Astrocyte (in vitro differentiated cells and primary cell): ENCODE measurements around the gene UBL4A. TPM values are rescaled to one million over a fixed set of nuclear protein-coding genes. Genes with fewer than 3 reads are reported as not detected.

Source experiments
- DNase-seq: peaks from one replicate; pipeline ENCODE4 v3.0.0-alpha.2; 2010; ENCODE audit warnings: low read depth
- FAIRE-seq: peaks from 2 replicates; lab custom pipeline; 2011; peaks lifted over from hg19 to GRCh38; lab: Jason Lieb, UNC
- H2AFZ ChIP-seq: 2 replicates; pipeline ENCODE4 v1.6.0; 2012; ENCODE audit warnings: low read depth, low read length, inconsistent platforms
- H3K27ac ChIP-seq: 2 replicates; pipeline ENCODE4 v1.5.1; 2011; ENCODE audit warnings: low read depth, low read length, inconsistent platforms
- H3K27me3 ChIP-seq: 2 replicates; pipeline ENCODE4 v1.6.0; 2011; ENCODE audit warnings: low read length, inconsistent platforms; ENCODE audit not compliant: insufficient read depth
- H3K36me3 ChIP-seq: 2 replicates; pipeline ENCODE4 v1.5.1; 2011; ENCODE audit warnings: low read length, inconsistent platforms; ENCODE audit not compliant: insufficient read depth
- H3K4me1 ChIP-seq: 2 replicates; pipeline ENCODE4 v1.5.1; 2011; ENCODE audit warnings: low read length, inconsistent platforms; ENCODE audit not compliant: insufficient read depth
- H3K4me2 ChIP-seq: 2 replicates; pipeline ENCODE4 v1.6.0; 2012; ENCODE audit warnings: low read length, inconsistent platforms
- H3K4me3 ChIP-seq: 2 replicates; pipeline ENCODE4 v1.5.1; 2011; ENCODE audit warnings: low read depth, mild to moderate bottlenecking, low read length, inconsistent platforms; ENCODE audit not compliant: insufficient read depth
- H3K79me2 ChIP-seq: 2 replicates; pipeline ENCODE4 v1.6.0; 2012; ENCODE audit warnings: mild to moderate bottlenecking, low read length, inconsistent platforms; ENCODE audit not compliant: insufficient read depth
- H3K9ac ChIP-seq: 2 replicates; pipeline ENCODE4 v1.6.0; 2012; ENCODE audit warnings: mild to moderate bottlenecking, low read length, inconsistent platforms
- H3K9me3 ChIP-seq: 2 replicates; pipeline ENCODE4 v1.5.1; 2012; ENCODE audit warnings: low read depth, mild to moderate bottlenecking, low read length, inconsistent platforms; ENCODE audit not compliant: insufficient read depth
- H4K20me1 ChIP-seq: 2 replicates; pipeline ENCODE4 v1.6.0; 2012; ENCODE audit warnings: low read length, inconsistent platforms; ENCODE audit not compliant: insufficient read depth
- H3K27ac Mint-ChIP-seq: one replicate; pipeline ENCODE4 v1.8.0; 2021; ENCODE audit warnings: mild to moderate bottlenecking, mixed read lengths; ENCODE audit not compliant: unreplicated experiment
- H3K27me3 Mint-ChIP-seq: one replicate; pipeline ENCODE4 v1.8.0; 2021; ENCODE audit warnings: low read depth, mixed read lengths; ENCODE audit not compliant: unreplicated experiment
- H3K36me3 Mint-ChIP-seq: one replicate; pipeline ENCODE4 v1.8.0; 2021; ENCODE audit warnings: low read depth, mixed read lengths; ENCODE audit not compliant: unreplicated experiment
- H3K4me1 Mint-ChIP-seq: one replicate; pipeline ENCODE4 v1.8.0; 2021; ENCODE audit warnings: low read depth, mixed read lengths; ENCODE audit not compliant: unreplicated experiment
- H3K4me3 Mint-ChIP-seq: one replicate; pipeline ENCODE4 v1.8.0; 2021; ENCODE audit warnings: mild to moderate bottlenecking, moderate library complexity, mixed read lengths; ENCODE audit not compliant: unreplicated experiment
- H3K9me3 Mint-ChIP-seq: one replicate; pipeline ENCODE4 v1.8.0; 2021; ENCODE audit warnings: mild to moderate bottlenecking, mixed read lengths; ENCODE audit not compliant: unreplicated experiment
- EZH2 ChIP-seq: IDR thresholded peaks from 2 replicates; pipeline ENCODE4 v1.6.1; 2012; ENCODE audit warnings: mild to moderate bottlenecking, low read length, inconsistent platforms; ENCODE audit not compliant: insufficient read depth
- total RNA-seq: library from RNA; stranded (reverse); gene quantifications from 2 replicates; pipeline ENCODE4 v1.2.1, GENCODE V29; 2021
- TF ChIP-seq, protein P1 (sequence below): IDR thresholded peaks from 2 replicates; pipeline ENCODE4 v1.5.1; 2011; ENCODE audit warnings: low read depth, mild to moderate bottlenecking, inconsistent platforms, low read length, moderate library complexity; ENCODE audit not compliant: insufficient read depth

UBL4A gene
- total RNA-seq, 1 donor from 2014 or later, result 25.8 TPM

- Mint-ChIP-seq H3K9me3 (no peaks in the 10 kb centered on the region), H3K4me1 (peaks cover 10% of the 10 kb centered on the region), H3K27me3 (no peaks in the 10 kb centered on the region), H3K36me3 (peaks cover 6% of the 10 kb centered on the region), H3K4me3 (no peak overlapping the region), H3K27ac (no peak overlapping the region)
- no peaks in the 10 kb centered on the region for H3K36me3 ChIP-seq
- H3K4me1 ChIP-seq, result peaks cover 7% of the 10 kb centered on the region
- H3K4me3 ChIP-seq, result no peak overlapping the region
- no peak overlapping the region for H3K27ac ChIP-seq
- no peak overlapping the region for H3K4me2 ChIP-seq
- FAIRE-seq (no peak), DNase-seq (no peak)
- H3K9ac ChIP-seq, result no peak overlapping the region
- TF ChIP-seq EZH2, result no peak
- TF ChIP-seq, protein P1, sequence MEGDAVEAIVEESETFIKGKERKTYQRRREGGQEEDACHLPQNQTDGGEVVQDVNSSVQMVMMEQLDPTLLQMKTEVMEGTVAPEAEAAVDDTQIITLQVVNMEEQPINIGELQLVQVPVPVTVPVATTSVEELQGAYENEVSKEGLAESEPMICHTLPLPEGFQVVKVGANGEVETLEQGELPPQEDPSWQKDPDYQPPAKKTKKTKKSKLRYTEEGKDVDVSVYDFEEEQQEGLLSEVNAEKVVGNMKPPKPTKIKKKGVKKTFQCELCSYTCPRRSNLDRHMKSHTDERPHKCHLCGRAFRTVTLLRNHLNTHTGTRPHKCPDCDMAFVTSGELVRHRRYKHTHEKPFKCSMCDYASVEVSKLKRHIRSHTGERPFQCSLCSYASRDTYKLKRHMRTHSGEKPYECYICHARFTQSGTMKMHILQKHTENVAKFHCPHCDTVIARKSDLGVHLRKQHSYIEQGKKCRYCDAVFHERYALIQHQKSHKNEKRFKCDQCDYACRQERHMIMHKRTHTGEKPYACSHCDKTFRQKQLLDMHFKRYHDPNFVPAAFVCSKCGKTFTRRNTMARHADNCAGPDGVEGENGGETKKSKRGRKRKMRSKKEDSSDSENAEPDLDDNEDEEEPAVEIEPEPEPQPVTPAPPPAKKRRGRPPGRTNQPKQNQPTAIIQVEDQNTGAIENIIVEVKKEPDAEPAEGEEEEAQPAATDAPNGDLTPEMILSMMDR, result no peak
- H3K9me3 ChIP-seq, result no peaks in the 10 kb centered on the region
- no peak overlapping the region for H2AFZ ChIP-seq
- H3K27me3 ChIP-seq, result no peaks in the 10 kb centered on the region
- H3K79me2 ChIP-seq, result no peaks in the 10 kb centered on the region
- H4K20me1 ChIP-seq, result no peaks in the 10 kb centered on the region
Observed at GRCh38 chrX:154509455-154509854, 23.0 kb upstream of the UBL4A start.

GRCh38 chrX:154508384-154508745 lies 21.9 kb upstream of the UBL4A start:
- Histone ChIP-seq H4K20me1 (no peaks in the 10 kb centered on the region), H3K4me2 (no peak overlapping the region), H3K4me3 (no peak overlapping the region), H3K27ac (no peak overlapping the region), H2AFZ (no peak overlapping the region), H3K27me3 (no peaks in the 10 kb centered on the region), H3K9me3 (no peaks in the 10 kb centered on the region), H3K9ac (no peak overlapping the region), H3K36me3 (no peaks in the 10 kb centered on the region), H3K4me1 (peaks cover 7% of the 10 kb centered on the region), H3K79me2 (no peaks in the 10 kb centered on the region)
- no peak for DNase-seq
- TF ChIP-seq EZH2, result no peak
- TF ChIP-seq, protein P1, result no peak
- no peak for FAIRE-seq
- Mint-ChIP-seq H3K4me3 (no peak overlapping the region), H3K27me3 (no peaks in the 10 kb centered on the region), H3K4me1 (peaks cover 10% of the 10 kb centered on the region), H3K27ac (no peak overlapping the region), H3K9me3 (no peaks in the 10 kb centered on the region), H3K36me3 (peaks cover 4% of the 10 kb centered on the region)

DNA sequence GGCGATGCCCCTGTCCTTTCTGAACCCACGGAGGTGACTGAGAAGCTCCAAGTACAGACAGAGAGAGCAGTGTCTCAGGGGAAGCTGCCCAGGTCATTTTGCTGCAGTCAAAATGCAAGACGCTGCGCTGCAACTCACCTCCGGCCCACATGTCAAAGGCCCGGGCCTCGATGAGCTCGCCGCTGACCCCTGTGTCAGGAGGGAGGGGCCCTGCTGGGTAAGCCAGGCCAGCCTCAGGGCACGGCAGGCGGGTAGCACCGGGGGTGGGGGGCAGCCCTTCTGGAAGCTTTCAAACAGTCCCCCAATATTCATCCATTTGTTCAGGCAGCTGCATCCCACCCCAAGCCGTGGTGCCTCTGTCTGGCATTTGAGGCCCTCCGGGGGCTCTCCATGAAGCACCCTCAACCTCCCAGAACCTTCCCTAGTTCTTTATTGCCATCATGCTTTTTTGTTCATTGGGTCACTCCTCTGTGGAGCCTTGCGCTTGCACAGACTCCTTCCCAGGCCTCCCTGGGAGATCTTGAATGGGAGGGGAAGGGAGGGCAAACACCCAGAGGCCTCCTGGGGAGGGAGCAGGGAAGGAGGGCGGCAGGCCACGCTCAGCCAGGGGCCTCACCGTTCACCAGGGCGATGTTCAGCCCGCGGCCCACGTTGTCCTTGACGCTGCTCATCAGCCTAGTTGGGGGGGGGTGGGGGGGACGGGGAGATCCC lies 21.4 kb upstream of the UBL4A start:
- Mint-ChIP-seq H3K4me3 (no peak overlapping the region), H3K27ac (no peak overlapping the region), H3K36me3 (peaks cover 4% of the 10 kb centered on the region), H3K9me3 (no peaks in the 10 kb centered on the region), H3K27me3 (no peaks in the 10 kb centered on the region), H3K4me1 (peaks cover 10% of the 10 kb centered on the region)
- no peak for TF ChIP-seq EZH2
- TF ChIP-seq, protein P1, result no peak
- Histone ChIP-seq H3K4me1 (peaks cover 7% of the 10 kb centered on the region), H3K9ac (no peak overlapping the region), H3K79me2 (no peaks in the 10 kb centered on the region), H3K9me3 (no peaks in the 10 kb centered on the region), H3K4me3 (no peak overlapping the region), H3K36me3 (no peaks in the 10 kb centered on the region), H3K4me2 (no peak overlapping the region), H3K27ac (no peak overlapping the region), H3K27me3 (no peaks in the 10 kb centered on the region), H4K20me1 (no peaks in the 10 kb centered on the region), H2AFZ (no peak overlapping the region)
- FAIRE-seq (no peak), DNase-seq (no peak)
